Activated CD8-positive, alpha-beta memory T cell treated with anti-CD3 and anti-CD28 coated beads for 24 hours (primary cell): ENCODE measurements around the gene DUSP19.

Source experiments
- DNase-seq: peaks from one replicate; pipeline ENCODE4 v3.0.0-alpha.2; 2020

Gene DUSP19

GRCh38 chr2:183069174-183069573, 9.4 kb upstream of the DUSP19 start:
- DNase-seq, result no peak

GRCh38 chr2:183070942-183071844, 7.4 kb upstream of the DUSP19 start:
- no peak for DNase-seq

GRCh38 chr2:183072177-183072576, 6.4 kb upstream of the DUSP19 start:
- DNase-seq, result no peak

- no peak for DNase-seq
These were observed 434 bp upstream of the DUSP19 start for GRCh38 chr2:183078163-183078463.

GRCh38 chr2:183079139-183079775, 710 bp downstream of the DUSP19 start:
- no peak for DNase-seq

- DNase-seq, result no peak
These were observed 3.4 kb downstream of the DUSP19 start for GRCh38 chr2:183081911-183082310.

- DNase-seq, result no peak
These were observed 9.5 kb downstream of the DUSP19 start for GRCh38 chr2:183088061-183088460.

- DNase-seq, result no peak
These were observed 10.8 kb downstream of the DUSP19 start for GRCh38 chr2:183089192-183089851.

- no peak for DNase-seq
These were observed 12.9 kb downstream of the DUSP19 start for GRCh38 chr2:183091318-183091953.

- no peak for DNase-seq
These were observed 13.4 kb downstream of the DUSP19 start for GRCh38 chr2:183091954-183092345.

- no peak for DNase-seq
These were observed 15.5 kb downstream of the DUSP19 start for GRCh38 chr2:183093857-183094657.

GRCh38 chr2:183105402-183106134, 27.0 kb downstream of the DUSP19 start:
- DNase-seq, result no peak

GRCh38 chr2:183112577-183112976, 34.0 kb downstream of the DUSP19 start:
- DNase-seq, result no peak

GRCh38 chr2:183113630-183114029, 35.1 kb downstream of the DUSP19 start:
- DNase-seq, result no peak

GRCh38 chr2:183117226-183117625, 38.7 kb downstream of the DUSP19 start:
- no peak for DNase-seq

GRCh38 chr2:183123117-183123958, 44.8 kb downstream of the DUSP19 start:
- no peak for DNase-seq

GRCh38 chr2:183123959-183124221, 45.3 kb downstream of the DUSP19 start:
- DNase-seq, result no peak

GRCh38 chr2:183124222-183124956, 45.8 kb downstream of the DUSP19 start, which contains the start of gene NUP35:
Gene NUP35, plus strand, starts transcription at chr2:183124443. Its CDS starts 15 bp downstream, at chr2:183124458.
- DNase-seq, result peak; percentile 95

GRCh38 chr2:183124957-183125255, 46.4 kb downstream of the DUSP19 start:
- DNase-seq, result no peak

GRCh38 chr2:183125659-183126341, 47.3 kb downstream of the DUSP19 start:
- DNase-seq, result no peak
